ENCODE data around the gene SESN1.

The SESN1 gene

DNA sequence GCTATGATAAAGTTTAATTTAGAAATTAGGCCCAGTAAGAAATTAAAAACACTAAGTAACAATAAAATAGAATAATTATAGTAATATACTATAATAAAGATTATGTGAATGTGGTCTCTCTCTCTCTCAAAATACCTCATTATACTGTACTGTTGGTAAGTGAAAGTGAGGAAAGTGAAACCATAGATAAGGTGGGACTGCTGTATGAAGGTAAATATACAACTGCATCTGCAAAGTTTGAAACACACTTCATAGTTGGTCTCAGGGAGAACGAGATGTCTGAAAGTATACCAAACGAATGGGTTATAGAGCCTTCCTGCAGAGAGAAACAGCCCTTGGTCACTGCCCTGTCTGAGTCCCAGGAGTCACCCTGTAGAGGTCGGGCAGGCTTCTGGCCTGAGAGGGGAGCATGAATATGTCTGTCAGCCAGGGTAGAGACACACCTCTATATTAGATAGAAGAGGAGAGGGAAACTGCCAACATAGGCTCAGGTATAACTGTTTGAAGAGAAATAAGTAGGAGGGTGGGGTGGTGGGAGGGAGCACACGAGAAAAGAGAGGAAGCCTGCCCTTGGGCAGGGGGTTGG, 31.8 kb downstream of the SESN1 start:
- TF ChIP-seq CTCF (IDR thresholded peaks at IDR 0.05; ENCODE audit: poor library complexity, severe bottlenecking) = no peak
- Histone ChIP-seq H3K27ac (ENCODE audit: poor library complexity, severe bottlenecking) (no peak overlapping the region), H3K4me3 (ENCODE audit: severe bottlenecking) (no peak overlapping the region), H3K4me1 (ENCODE audit: insufficient read depth, poor library complexity, severe bottlenecking) (peaks cover 13% of the 10 kb centered on the region), H3K36me3 (ENCODE audit: low read depth) (no peaks in the 10 kb centered on the region), H3K27me3 (ENCODE audit: insufficient read depth, poor library complexity, severe bottlenecking) (no peaks in the 10 kb centered on the region), H3K9me3 (ENCODE audit: severe bottlenecking) (no peaks in the 10 kb centered on the region)
- ATAC-seq (ENCODE audit: low read depth) (no peak), DNase-seq (ENCODE audit: low spot score) (no peak)

DNA sequence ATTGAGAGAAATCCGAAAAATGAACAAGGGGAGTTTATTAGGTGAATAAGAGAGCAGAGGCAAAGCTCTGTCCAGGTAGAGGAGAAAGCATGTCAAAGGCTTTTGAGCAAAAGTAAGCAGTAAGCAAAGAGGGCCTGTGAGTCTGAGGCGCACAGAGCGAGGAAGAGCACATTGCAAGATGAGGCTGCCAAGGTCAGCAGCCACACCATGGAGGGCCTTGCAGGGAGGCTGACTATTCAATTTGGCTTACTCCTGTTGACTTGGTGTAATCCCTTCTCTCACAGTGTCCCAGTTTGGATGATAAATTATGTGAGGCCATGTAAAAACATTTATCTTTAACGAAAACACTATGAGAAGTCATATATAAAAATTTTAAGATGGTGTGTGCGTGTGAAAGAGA, 32.4 kb downstream of the SESN1 start:
- Histone ChIP-seq H3K36me3 (ENCODE audit: low read depth) (no peaks in the 10 kb centered on the region), H3K27ac (ENCODE audit: poor library complexity, severe bottlenecking) (no peak overlapping the region), H3K4me1 (ENCODE audit: insufficient read depth, poor library complexity, severe bottlenecking) (peaks cover 13% of the 10 kb centered on the region), H3K9me3 (ENCODE audit: severe bottlenecking) (no peaks in the 10 kb centered on the region), H3K4me3 (ENCODE audit: severe bottlenecking) (no peak overlapping the region), H3K27me3 (ENCODE audit: insufficient read depth, poor library complexity, severe bottlenecking) (no peaks in the 10 kb centered on the region)
- no peak for DNase-seq (ENCODE audit: low spot score)
- no peak for TF ChIP-seq CTCF (IDR thresholded peaks at IDR 0.05; ENCODE audit: poor library complexity, severe bottlenecking)
- no peak for ATAC-seq (ENCODE audit: low read depth)

GRCh38 chr6:109060571-109060970, 34.1 kb downstream of the SESN1 start:
- no peak for DNase-seq (ENCODE audit: low spot score)
- Histone ChIP-seq H3K36me3 (ENCODE audit: low read depth) (no peaks in the 10 kb centered on the region), H3K4me3 (ENCODE audit: severe bottlenecking) (no peak overlapping the region), H3K9me3 (ENCODE audit: severe bottlenecking) (no peaks in the 10 kb centered on the region), H3K27ac (ENCODE audit: poor library complexity, severe bottlenecking) (no peak overlapping the region), H3K4me1 (ENCODE audit: insufficient read depth, poor library complexity, severe bottlenecking) (peaks cover 18% of the 10 kb centered on the region), H3K27me3 (ENCODE audit: insufficient read depth, poor library complexity, severe bottlenecking) (no peaks in the 10 kb centered on the region)
- no peak for TF ChIP-seq CTCF (IDR thresholded peaks at IDR 0.05; ENCODE audit: poor library complexity, severe bottlenecking)
- ATAC-seq (ENCODE audit: low read depth) = no peak

- H3K4me3 ChIP-seq (ENCODE audit: severe bottlenecking) = no peak overlapping the region
- H3K27me3 ChIP-seq (ENCODE audit: insufficient read depth, poor library complexity, severe bottlenecking) = no peaks in the 10 kb centered on the region
- no peak for TF ChIP-seq CTCF (IDR thresholded peaks at IDR 0.05; ENCODE audit: poor library complexity, severe bottlenecking)
- peaks cover 18% of the 10 kb centered on the region for H3K4me1 ChIP-seq (ENCODE audit: insufficient read depth, poor library complexity, severe bottlenecking)
- no peak for DNase-seq (ENCODE audit: low spot score)
- no peaks in the 10 kb centered on the region for H3K36me3 ChIP-seq (ENCODE audit: low read depth)
- H3K9me3 ChIP-seq (ENCODE audit: severe bottlenecking) = no peaks in the 10 kb centered on the region
- no peak overlapping the region for H3K27ac ChIP-seq (ENCODE audit: poor library complexity, severe bottlenecking)
- peak; percentile 74 for ATAC-seq (ENCODE audit: low read depth)
These were observed 35.0 kb downstream of the SESN1 start for GRCh38 chr6:109059571-109060021.

GRCh38 chr6:109059153-109059552, 35.5 kb downstream of the SESN1 start:
- Histone ChIP-seq H3K36me3 (ENCODE audit: low read depth) (no peaks in the 10 kb centered on the region), H3K9me3 (ENCODE audit: severe bottlenecking) (no peaks in the 10 kb centered on the region), H3K4me1 (ENCODE audit: insufficient read depth, poor library complexity, severe bottlenecking) (peaks cover 18% of the 10 kb centered on the region), H3K4me3 (ENCODE audit: severe bottlenecking) (no peak overlapping the region), H3K27ac (ENCODE audit: poor library complexity, severe bottlenecking) (no peak overlapping the region), H3K27me3 (ENCODE audit: insufficient read depth, poor library complexity, severe bottlenecking) (no peaks in the 10 kb centered on the region)
- ATAC-seq (ENCODE audit: low read depth) (peak; percentile 79), DNase-seq (ENCODE audit: low spot score) (no peak)
- no peak for TF ChIP-seq CTCF (IDR thresholded peaks at IDR 0.05; ENCODE audit: poor library complexity, severe bottlenecking)

Measured in RWPE2 (cell line).